Loucy (cell line): ENCODE results near the gene C11orf71.

Source experiments
- H2AFZ ChIP-seq: fragments of 200-600 bp; sonication (generic); 2 replicates; pipeline ENCODE4 v1.6.0; 2016; ENCODE audit warnings: antibody characterized with exemption, mild to moderate bottlenecking, low read length, moderate library complexity
- H3F3A ChIP-seq: fragments of 200-600 bp; 2 replicates; pipeline ENCODE4 v1.6.0; 2016; ENCODE audit warnings: antibody characterized with exemption, low read depth, mild to moderate bottlenecking
- H3K27me3 ChIP-seq: fragments of 200-600 bp; sonication (generic); 2 replicates; pipeline ENCODE4 v1.6.1; 2014; ENCODE audit warnings: low read length, mild to moderate bottlenecking; ENCODE audit not compliant: insufficient read depth, poor library complexity, severe bottlenecking
- H3K36me3 ChIP-seq: fragments of 200-600 bp; sonication (generic); 2 replicates; pipeline ENCODE4 v1.6.1; 2016; ENCODE audit warnings: low read length; ENCODE audit not compliant: insufficient read depth
- H3K4me1 ChIP-seq: fragments of 200-600 bp; sonication (generic); 2 replicates; pipeline ENCODE4 v1.5.1; 2014; ENCODE audit warnings: low read length, mild to moderate bottlenecking; ENCODE audit not compliant: insufficient read depth, poor library complexity, severe bottlenecking
- H3K4me2 ChIP-seq: fragments of 200-600 bp; sonication (generic); 2 replicates; pipeline ENCODE4 v1.6.0; 2014; ENCODE audit warnings: antibody characterized with exemption, low read length, low read depth, mild to moderate bottlenecking; ENCODE audit not compliant: poor library complexity, severe bottlenecking
- H3K4me3 ChIP-seq: fragments of 200-600 bp; sonication (generic); 2 replicates; pipeline ENCODE4 v1.5.1; 2014; ENCODE audit warnings: low read length, mild to moderate bottlenecking, mixed read lengths; ENCODE audit not compliant: poor library complexity, severe bottlenecking
- H3K79me2 ChIP-seq: fragments of 200-600 bp; sonication (generic); 2 replicates; pipeline ENCODE4 v1.6.1; 2014; ENCODE audit warnings: low read length; ENCODE audit not compliant: insufficient read depth
- H3K9ac ChIP-seq: fragments of 200-600 bp; sonication (generic); 2 replicates; pipeline ENCODE4 v1.6.0; 2014; ENCODE audit warnings: mild to moderate bottlenecking, low read depth, low read length, moderate library complexity; ENCODE audit not compliant: poor library complexity, severe bottlenecking
- H3K9me2 ChIP-seq: fragments of 200-600 bp; sonication (generic); replicated peaks from 2 replicates; pipeline ENCODE4 v1.6.1; 2016; ENCODE audit warnings: low read depth, low read length, mixed read lengths
- H3K9me3 ChIP-seq: fragments of 200-600 bp; sonication (generic); 2 replicates; pipeline ENCODE4 v1.6.1; 2014; ENCODE audit warnings: mild to moderate bottlenecking, antibody characterized with exemption, low read length, low read depth; ENCODE audit not compliant: insufficient read depth
- H4K20me1 ChIP-seq: fragments of 200-600 bp; sonication (generic); 2 replicates; pipeline ENCODE4 v1.6.0; 2014; ENCODE audit warnings: antibody characterized with exemption, low read length, mild to moderate bottlenecking; ENCODE audit not compliant: insufficient read depth, poor library complexity, severe bottlenecking
- CTCF ChIP-seq: fragments of 200-600 bp; sonication (generic); conservative IDR thresholded peaks from 2 replicates; pipeline ENCODE4 v1.5.1; 2014; ENCODE audit warnings: mild to moderate bottlenecking, antibody characterized with exemption, low read length
- EZH2phosphoT487 ChIP-seq: fragments of 200-600 bp; IDR thresholded peaks from 2 replicates; pipeline ENCODE4 v1.6.1; 2018; ENCODE audit warnings: antibody characterized with exemption, mild to moderate bottlenecking, moderate library complexity, borderline replicate concordance

C11orf71 gene

GRCh38 chr11:114362958-114363357 lies 37.4 kb downstream of the C11orf71 start:
- Histone ChIP-seq H3K4me2 (no peak overlapping the region), H3K9me3 (no peaks in the 10 kb centered on the region), H3K4me1 (no peaks in the 10 kb centered on the region), H3K79me2 (no peaks in the 10 kb centered on the region), H4K20me1 (no peaks in the 10 kb centered on the region), H3K4me3 (no peak overlapping the region), H3K36me3 (no peaks in the 10 kb centered on the region), H3K9me2 (no peaks in the 10 kb centered on the region), H2AFZ (no peak overlapping the region), H3K27me3 (peaks cover 7% of the 10 kb centered on the region), H3K9ac (no peak overlapping the region), H3F3A (no peaks in the 10 kb centered on the region)
- TF ChIP-seq CTCF (no peak), EZH2phosphoT487 (no peak)

DNA sequence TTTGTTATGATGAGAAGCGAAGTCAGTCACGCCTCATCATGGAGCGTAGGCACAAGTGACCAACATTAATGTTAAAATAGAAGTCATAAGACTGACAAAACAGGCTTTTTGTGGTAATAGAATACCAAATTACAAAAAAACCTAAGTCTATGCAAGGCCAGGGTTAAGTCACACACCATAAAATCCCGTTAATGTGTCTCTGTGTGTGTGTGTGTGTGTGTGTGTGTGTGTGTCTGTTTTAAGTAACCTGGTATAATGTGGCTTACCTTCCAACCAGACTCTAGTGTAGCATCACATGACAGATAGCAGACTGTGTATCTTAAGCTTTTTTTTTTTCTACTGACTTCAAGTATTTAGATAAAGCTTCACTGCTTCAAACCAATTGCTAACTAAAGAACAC lies 38.0 kb downstream of the C11orf71 start:
- H3K9me3 ChIP-seq: no peaks in the 10 kb centered on the region
- no peaks in the 10 kb centered on the region for H3F3A ChIP-seq
- no peaks in the 10 kb centered on the region for H4K20me1 ChIP-seq
- no peaks in the 10 kb centered on the region for H3K9me2 ChIP-seq
- no peak overlapping the region for H2AFZ ChIP-seq
- no peaks in the 10 kb centered on the region for H3K4me1 ChIP-seq
- no peak overlapping the region for H3K9ac ChIP-seq
- peaks cover 7% of the 10 kb centered on the region for H3K27me3 ChIP-seq
- no peak for TF ChIP-seq EZH2phosphoT487
- no peak for TF ChIP-seq CTCF
- no peaks in the 10 kb centered on the region for H3K36me3 ChIP-seq
- H3K79me2 ChIP-seq: no peaks in the 10 kb centered on the region
- no peak overlapping the region for H3K4me3 ChIP-seq
- H3K4me2 ChIP-seq: no peak overlapping the region

GRCh38 chr11:114359342-114359741 lies 41.0 kb downstream of the C11orf71 start:
- H3K9me3 ChIP-seq: no peaks in the 10 kb centered on the region
- no peak overlapping the region for H3K4me3 ChIP-seq
- no peak overlapping the region for H3K4me2 ChIP-seq
- no peaks in the 10 kb centered on the region for H3F3A ChIP-seq
- H4K20me1 ChIP-seq: no peaks in the 10 kb centered on the region
- no peaks in the 10 kb centered on the region for H3K4me1 ChIP-seq
- no peaks in the 10 kb centered on the region for H3K79me2 ChIP-seq
- H3K36me3 ChIP-seq: no peaks in the 10 kb centered on the region
- H3K9ac ChIP-seq: no peak overlapping the region
- TF ChIP-seq EZH2phosphoT487 (no peak), CTCF (no peak)
- no peak overlapping the region for H2AFZ ChIP-seq
- H3K27me3 ChIP-seq: peaks cover 7% of the 10 kb centered on the region
- no peaks in the 10 kb centered on the region for H3K9me2 ChIP-seq
